Spleen (tissue), 11 donors: ENCODE results near the gene OR8D1. TPM values are rescaled to one million over a fixed set of nuclear protein-coding genes. Genes with fewer than 3 reads are reported as not detected.

Source experiments
- DNase-seq: peaks from one replicate; pipeline ENCODE4 v3.0.0-alpha.2; 2020
- H3K27ac ChIP-seq, 8 donors: fragments of 200-600 bp; sonication (generic) in 7 of 8; 1 replicate in 4 of 8; 2 replicates in 4 of 8; pipeline versions ENCODE4 v1.5.0 to v1.8.0; 2016 to 2021; ENCODE audit warnings: inconsistent platforms in 4 of 8, mild to moderate bottlenecking in 4 of 8, moderate library complexity in 1 of 8
- H3K27me3 ChIP-seq, 7 donors: fragments of 200-600 bp; sonication (generic) in 6 of 7; replicated peaks in 1 of 7; 1 replicate in 4 of 7; 2 replicates in 3 of 7; pipeline versions ENCODE4 v1.5.0 to v1.8.0; 2016 to 2021; ENCODE audit warnings: inconsistent platforms in 3 of 7, mild to moderate bottlenecking in 1 of 7
- H3K36me3 ChIP-seq, 6 donors: fragments of 200-600 bp; sonication (generic) in 5 of 6; 1 replicate in 4 of 6; 2 replicates in 2 of 6; pipeline versions ENCODE4 v1.5.0 to v1.8.0; 2016 to 2021; ENCODE audit warnings: inconsistent platforms in 2 of 6
- H3K4me1 ChIP-seq, 6 donors: fragments of 200-600 bp; sonication (generic) in 5 of 6; 1 replicate in 3 of 6; 2 replicates in 3 of 6; pipeline versions ENCODE4 v1.5.0 to v1.8.0; 2016 to 2021; ENCODE audit warnings: inconsistent platforms in 3 of 6
- H3K4me3 ChIP-seq, 8 donors: fragments of 200-600 bp; sonication (generic) in 7 of 8; 1 replicate in 4 of 8; 2 replicates in 4 of 8; pipeline versions ENCODE4 v1.5.0 to v1.8.0; 2016 to 2021; ENCODE audit warnings: inconsistent platforms in 4 of 8, mild to moderate bottlenecking in 4 of 8, moderate library complexity in 2 of 8
- H3K9me3 ChIP-seq, 8 donors: fragments of 200-600 bp; sonication (generic) in 7 of 8; 1 replicate in 4 of 8; 2 replicates in 4 of 8; pipeline versions ENCODE4 v1.5.0 to v1.8.0; 2016 to 2021; ENCODE audit warnings: inconsistent platforms in 4 of 8
- POLR2A ChIP-seq, 3 donors: fragments of 450-650 bp; IDR thresholded peaks; one replicate each; pipeline ENCODE4 v1.5.1; 2017; ENCODE audit warnings: antibody characterized with exemption in 3 of 3, mild to moderate bottlenecking in 1 of 3
- POLR2AphosphoS5 ChIP-seq, 3 donors: sonication (generic); formaldehyde crosslinking; IDR thresholded peaks; one replicate each; pipeline ENCODE4 v1.5.1; 2017; ENCODE audit warnings: antibody characterized with exemption in 3 of 3
- WGBS, 5 donors: extraction: QIAGEN DNeasy Blood & Tissue Kit in 3 of 5; methylation state at CpG; one replicate each; pipeline versions ENCODE4 v1.1.5 to v1.1.7; 2013 to 2018; 5-methylcytosine and 5-hydroxymethylcytosine counted together
- intact Hi-C: fragments of 100-400 bp; cut with DNase I; formaldehyde crosslinking; loops from one replicate; pipeline ENCODE4 v1.15.0; 2023; ENCODE audit warnings: low total_unique reads
- polyA plus RNA-seq, 3 donors: library from polyadenylated mRNA; stranded (reverse); fragments of 200-250 nt; gene quantifications; one replicate each; pipeline ENCODE4 v1.2.1, GENCODE V29; 2013
- total RNA-seq, 7 donors: library from RNA; depleted of rRNA in 3 of 7; stranded (reverse); fragments of >200 nt in 3 of 7; fragmentation: NEBNext Ultra II Directional in 4 of 7; extraction: Animal tissue kit (Norgen Biotek cat#: 25700) in 4 of 7; gene quantifications; one replicate each; pipeline versions ENCODE4 v1.1.0 to v1.2.1, GENCODE V29; 2016 to 2021
- TF ChIP-seq, protein P1 (sequence below), 11 experiments: fragments of 200-600 bp in 7 of 11; fragments of 450-650 bp in 4 of 11; sonication (generic) in 4 of 11; IDR thresholded peaks in 8 of 11; conservative IDR thresholded peaks in 3 of 11; 1 replicate in 7 of 11; 2 replicates in 4 of 11; pipeline versions ENCODE4 v1.4.0 to v1.8.0; 2016 to 2021; ENCODE audit warnings: antibody characterized with exemption in 11 of 11, inconsistent platforms in 4 of 11, mild to moderate bottlenecking in 1 of 11
- donor health status: healthy with polysubstance abuse.
- donor health status: DM: no; HTN: no; CAD: no; lungs with moderate emphysema.
- donor health status: DM: no; HTN: no; CAD: no.
- donor health status: Bipolar disorder and iron deficiency.
- donor health status: healthy.
- donor health status: DM: no; HTN: no; CAD: no.
- donor health status: DM: yes; HTN: yes; CAD: no.

Gene OR8D1
- total and polyA plus RNA-seq, 10 donors: not detected

DNA sequence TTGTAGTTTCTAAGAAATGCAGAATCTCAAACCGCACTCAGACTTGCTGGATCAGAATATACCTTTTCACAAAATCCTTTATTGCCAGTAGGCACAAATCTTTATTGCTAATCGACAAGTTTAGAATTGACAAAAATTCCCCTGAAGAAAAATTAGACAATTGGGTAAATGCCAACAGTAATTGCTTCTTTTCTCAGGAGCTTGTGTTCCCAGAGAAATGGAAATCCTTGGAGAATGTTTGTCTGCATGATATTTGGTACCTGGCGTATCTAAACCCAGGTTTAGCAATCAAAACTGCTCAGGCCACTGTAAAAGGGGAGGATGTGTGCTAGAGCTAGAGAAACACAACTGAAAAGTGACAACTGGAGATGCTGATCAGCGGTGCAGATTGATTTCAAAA is 57.7 kb downstream of the OR8D1 start, which contains the start of gene OR8G5:
Gene OR8G5 (plus strand): TSS at position 301 of the 400 bp plus-strand sequence. CDS start 8,556 bp downstream, outside the sequence.
- no peaks in the 10 kb centered on the region for H3K36me3 ChIP-seq
- intact Hi-C loops: no loop called here
- H3K4me1 ChIP-seq: no peaks in the 10 kb centered on the region
- DNase-seq: no peak
- 63 to 78% (median 71%) methylated on average over 4 of the region's 4 CpGs for WGBS, 5 donors
- H3K27ac ChIP-seq: no peak within 1 kb of the TSS
- TF ChIP-seq POLR2A (IDR thresholded peaks at IDR 0.05) (no peak), POLR2AphosphoS5 (IDR thresholded peaks at IDR 0.05) (no peak)
- TF ChIP-seq, protein P1, sequence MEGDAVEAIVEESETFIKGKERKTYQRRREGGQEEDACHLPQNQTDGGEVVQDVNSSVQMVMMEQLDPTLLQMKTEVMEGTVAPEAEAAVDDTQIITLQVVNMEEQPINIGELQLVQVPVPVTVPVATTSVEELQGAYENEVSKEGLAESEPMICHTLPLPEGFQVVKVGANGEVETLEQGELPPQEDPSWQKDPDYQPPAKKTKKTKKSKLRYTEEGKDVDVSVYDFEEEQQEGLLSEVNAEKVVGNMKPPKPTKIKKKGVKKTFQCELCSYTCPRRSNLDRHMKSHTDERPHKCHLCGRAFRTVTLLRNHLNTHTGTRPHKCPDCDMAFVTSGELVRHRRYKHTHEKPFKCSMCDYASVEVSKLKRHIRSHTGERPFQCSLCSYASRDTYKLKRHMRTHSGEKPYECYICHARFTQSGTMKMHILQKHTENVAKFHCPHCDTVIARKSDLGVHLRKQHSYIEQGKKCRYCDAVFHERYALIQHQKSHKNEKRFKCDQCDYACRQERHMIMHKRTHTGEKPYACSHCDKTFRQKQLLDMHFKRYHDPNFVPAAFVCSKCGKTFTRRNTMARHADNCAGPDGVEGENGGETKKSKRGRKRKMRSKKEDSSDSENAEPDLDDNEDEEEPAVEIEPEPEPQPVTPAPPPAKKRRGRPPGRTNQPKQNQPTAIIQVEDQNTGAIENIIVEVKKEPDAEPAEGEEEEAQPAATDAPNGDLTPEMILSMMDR (IDR thresholded peaks at IDR 0.05 in 8 of 11, conservative IDR thresholded peaks at IDR 0.05 in 3 of 11): no peak
- no peaks in the 10 kb centered on the region for H3K9me3 ChIP-seq
- no peaks in the 10 kb centered on the region for H3K27me3 ChIP-seq
- H3K4me3 ChIP-seq: no peak within 1 kb of the TSS

Other genes starting within 250 kb of the OR8D1 start
- gene VWA5A, start 198.5 kb downstream of the OR8D1 start, total RNA-seq: 10 to 100 TPM; 11.4 to 15.4 (median 11.8) TPM
- gene VWA5A, start 198.5 kb downstream of the OR8D1 start, polyA plus RNA-seq: 1 to 10 TPM; 6.7 to 8.2 (median 6.7) TPM
- not detected for gene OR10D3, start 130.6 kb downstream of the OR8D1 start, total RNA-seq
- not detected for gene OR10D3, start 130.6 kb downstream of the OR8D1 start, polyA plus RNA-seq
- gene OR8G1, start 72.9 kb downstream of the OR8D1 start, total RNA-seq: not detected
- not detected for gene OR8G1, start 72.9 kb downstream of the OR8D1 start, polyA plus RNA-seq
- not detected for gene OR8G5, start 57.6 kb downstream of the OR8D1 start, total RNA-seq
- gene OR8G5, start 57.6 kb downstream of the OR8D1 start, polyA plus RNA-seq: not detected
- gene OR8D2, start 6.2 kb upstream of the OR8D1 start, total RNA-seq: not detected
- not detected for gene OR8D2, start 6.2 kb upstream of the OR8D1 start, polyA plus RNA-seq
- not detected for gene OR8B2, start 70.5 kb upstream of the OR8D1 start, total RNA-seq
- gene OR8B2, start 70.5 kb upstream of the OR8D1 start, polyA plus RNA-seq: not detected
- gene OR8B3, start 85.1 kb upstream of the OR8D1 start, total RNA-seq: not detected
- gene OR8B3, start 85.1 kb upstream of the OR8D1 start, polyA plus RNA-seq: not detected
- gene OR8B4, start 110.9 kb upstream of the OR8D1 start, total RNA-seq: not detected
- not detected for gene OR8B4, start 110.9 kb upstream of the OR8D1 start, polyA plus RNA-seq
- gene OR8B8, start 131.7 kb upstream of the OR8D1 start, total RNA-seq: not detected
- gene OR8B8, start 131.7 kb upstream of the OR8D1 start, polyA plus RNA-seq: not detected
- not detected for gene OR8B12, start 229.7 kb upstream of the OR8D1 start, total RNA-seq
- gene OR8B12, start 229.7 kb upstream of the OR8D1 start, polyA plus RNA-seq: not detected